Measurements from ENCODE around the gene ADAMTS6. TPM values are rescaled to one million over a fixed set of nuclear protein-coding genes. Genes with fewer than 3 reads are reported as not detected.

ADAMTS6 gene
- total and polyA plus RNA-seq, 11 donors = 0.28 to 4.3 (median 3.0) TPM

DNA sequence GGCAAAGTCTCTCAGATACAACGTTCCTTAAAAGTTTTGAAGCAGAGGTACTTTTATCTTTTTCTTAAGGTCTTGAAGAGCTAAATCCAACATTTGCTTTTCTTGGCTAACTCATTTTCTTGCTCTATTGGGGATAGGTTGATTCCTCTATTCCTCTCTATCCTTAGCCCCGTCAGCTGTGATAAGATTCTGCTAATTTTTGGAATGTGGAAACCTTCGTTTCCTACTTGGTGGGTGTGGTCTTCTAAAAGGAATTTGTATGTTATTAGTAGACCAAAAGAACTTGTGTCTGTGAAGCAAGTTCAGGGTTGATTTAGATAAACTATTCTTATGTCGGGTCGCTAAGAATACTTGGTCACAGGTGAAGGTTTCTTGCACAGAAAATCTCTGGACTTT lies 308.6 kb downstream of the ADAMTS6 start:
- ATAC-seq (no peak), DNase-seq (no peak)
- Histone ChIP-seq H3K9me3 (no peaks in the 10 kb centered on the region), H3K36me3 (peaks cover 0 to 7% (median 0%) of the 10 kb centered on the region in 9 donors), H3K4me1 (peaks cover 0 to 5% (median 0%) of the 10 kb centered on the region in 12 donors), H3K27ac (no peak overlapping the region), H3K27me3 (no peaks in the 10 kb centered on the region), H3K4me3 (no peak overlapping the region)
- intact Hi-C loops (cut with DNase I) = no loop called here
- no peak for TF ChIP-seq POLR2A (IDR thresholded peaks at IDR 0.05)
- TF ChIP-seq, protein P1, sequence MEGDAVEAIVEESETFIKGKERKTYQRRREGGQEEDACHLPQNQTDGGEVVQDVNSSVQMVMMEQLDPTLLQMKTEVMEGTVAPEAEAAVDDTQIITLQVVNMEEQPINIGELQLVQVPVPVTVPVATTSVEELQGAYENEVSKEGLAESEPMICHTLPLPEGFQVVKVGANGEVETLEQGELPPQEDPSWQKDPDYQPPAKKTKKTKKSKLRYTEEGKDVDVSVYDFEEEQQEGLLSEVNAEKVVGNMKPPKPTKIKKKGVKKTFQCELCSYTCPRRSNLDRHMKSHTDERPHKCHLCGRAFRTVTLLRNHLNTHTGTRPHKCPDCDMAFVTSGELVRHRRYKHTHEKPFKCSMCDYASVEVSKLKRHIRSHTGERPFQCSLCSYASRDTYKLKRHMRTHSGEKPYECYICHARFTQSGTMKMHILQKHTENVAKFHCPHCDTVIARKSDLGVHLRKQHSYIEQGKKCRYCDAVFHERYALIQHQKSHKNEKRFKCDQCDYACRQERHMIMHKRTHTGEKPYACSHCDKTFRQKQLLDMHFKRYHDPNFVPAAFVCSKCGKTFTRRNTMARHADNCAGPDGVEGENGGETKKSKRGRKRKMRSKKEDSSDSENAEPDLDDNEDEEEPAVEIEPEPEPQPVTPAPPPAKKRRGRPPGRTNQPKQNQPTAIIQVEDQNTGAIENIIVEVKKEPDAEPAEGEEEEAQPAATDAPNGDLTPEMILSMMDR (IDR thresholded peaks at IDR 0.05) = no peak
- 65 to 77% (median 75%) methylated on average over 5 of the region's 5 CpGs for WGBS, 4 donors

DNA sequence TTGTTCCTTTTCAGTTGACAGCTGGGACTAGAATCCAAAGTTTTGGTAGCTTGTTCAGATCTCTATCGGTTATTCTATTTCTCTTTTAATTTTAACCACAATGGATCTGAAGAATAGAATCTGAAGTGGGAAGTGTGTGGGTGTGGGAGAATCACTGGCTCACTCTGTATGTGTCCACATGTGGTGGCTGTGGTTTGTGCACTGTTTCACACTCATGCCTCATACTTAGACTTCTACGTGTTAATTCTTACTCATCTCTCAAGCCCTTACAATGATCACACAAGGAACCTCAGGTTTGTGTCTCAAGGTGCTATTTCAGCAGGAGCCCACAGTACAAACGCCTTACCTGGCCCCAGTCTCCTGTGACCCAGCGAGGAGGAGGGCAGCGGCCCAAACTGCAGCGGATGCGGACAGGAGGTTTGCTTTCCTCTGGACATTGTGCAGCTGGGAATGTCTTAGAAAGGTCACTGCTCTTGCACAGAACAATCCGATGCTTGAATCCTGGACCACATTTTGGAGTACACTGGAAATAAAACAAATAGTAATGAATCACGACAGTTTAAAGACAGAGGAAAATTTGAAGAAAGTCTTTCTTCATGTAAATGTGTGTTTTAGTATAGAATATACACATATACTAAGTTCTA lies 309.1 kb downstream of the ADAMTS6 start:
- H3K4me1 ChIP-seq = peaks cover 0 to 5% (median 0%) of the 10 kb centered on the region in 12 donors
- DNase-seq (no peak), ATAC-seq (peak in 1 of 4 donors; percentile 69)
- 75 to 83% (median 75%) methylated on average over 9 of the region's 9 CpGs for WGBS, 4 donors
- TF ChIP-seq, protein P1 (IDR thresholded peaks at IDR 0.05) = no peak
- TF ChIP-seq POLR2A (IDR thresholded peaks at IDR 0.05) = no peak
- H3K4me3 ChIP-seq = no peak overlapping the region
- H3K9me3 ChIP-seq = no peaks in the 10 kb centered on the region
- H3K27me3 ChIP-seq = no peaks in the 10 kb centered on the region
- H3K27ac ChIP-seq = no peak overlapping the region
- peaks cover 0 to 7% (median 0%) of the 10 kb centered on the region in 9 donors for H3K36me3 ChIP-seq
- intact Hi-C loops (cut with DNase I) = no loop called here

DNA sequence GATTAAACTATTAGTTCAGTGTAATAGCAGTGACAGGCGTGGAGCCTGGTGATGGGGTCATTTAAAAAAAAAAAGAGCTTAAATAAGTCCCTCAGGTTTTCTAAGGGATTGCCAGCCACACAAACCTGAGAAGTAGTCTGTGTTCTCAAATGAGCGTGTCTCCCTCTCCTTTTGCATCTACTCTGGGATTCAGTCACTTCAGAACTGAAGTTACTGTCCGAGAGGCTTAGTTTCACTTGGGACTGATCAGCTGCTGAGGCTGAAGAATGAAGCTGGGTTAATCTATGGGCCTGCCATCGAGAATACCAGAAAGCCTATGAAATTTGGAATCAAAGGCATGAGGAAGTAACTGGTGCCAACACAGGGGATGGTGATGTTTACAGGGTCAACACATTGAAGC lies 310.1 kb downstream of the ADAMTS6 start:
- no peaks in the 10 kb centered on the region for H3K27me3 ChIP-seq
- H3K9me3 ChIP-seq = no peaks in the 10 kb centered on the region
- intact Hi-C loops (cut with DNase I) = no loop called here
- TF ChIP-seq, protein P1 (IDR thresholded peaks at IDR 0.05) = no peak
- no peak for TF ChIP-seq POLR2A (IDR thresholded peaks at IDR 0.05)
- H3K4me1 ChIP-seq = peaks cover 0 to 5% (median 0%) of the 10 kb centered on the region in 12 donors
- 70 to 93% (median 84%) methylated on average over 4 of the region's 4 CpGs for WGBS, 4 donors
- H3K27ac ChIP-seq = no peak overlapping the region
- ATAC-seq = no peak
- H3K4me3 ChIP-seq = no peak overlapping the region
- no peak for DNase-seq
- peaks cover 0 to 7% (median 0%) of the 10 kb centered on the region in 9 donors for H3K36me3 ChIP-seq

DNA sequence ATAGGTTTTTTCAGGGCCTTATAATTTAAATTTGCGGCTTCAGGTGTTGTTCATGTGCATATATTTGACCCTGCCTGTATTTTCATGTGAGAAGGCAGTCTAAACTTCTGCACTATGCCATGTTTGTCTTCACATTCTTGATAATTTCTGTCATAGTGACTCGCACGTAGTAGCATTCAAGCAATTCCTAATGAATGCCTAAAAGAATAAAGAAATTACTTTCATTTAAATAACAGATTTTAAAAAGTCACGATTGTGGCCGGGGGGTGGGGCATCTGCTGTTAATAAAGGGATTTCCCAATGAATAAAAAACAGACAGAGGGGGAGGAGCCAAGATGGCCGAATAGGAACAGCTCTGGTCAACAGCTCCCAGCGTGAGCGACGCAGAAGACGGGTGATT lies 318.0 kb downstream of the ADAMTS6 start:
- intact Hi-C loops (cut with DNase I) = no loop called here
- Histone ChIP-seq H3K36me3 (no peaks in the 10 kb centered on the region), H3K4me3 (no peak overlapping the region), H3K27me3 (no peaks in the 10 kb centered on the region), H3K4me1 (no peaks in the 10 kb centered on the region), H3K27ac (no peak overlapping the region), H3K9me3 (no peaks in the 10 kb centered on the region)
- DNase-seq (no peak), ATAC-seq (no peak)
- no peak for TF ChIP-seq POLR2A (IDR thresholded peaks at IDR 0.05)
- TF ChIP-seq, protein P1 (IDR thresholded peaks at IDR 0.05) = no peak
- 90 to 97% (median 94%) methylated on average over 10 of the region's 10 CpGs for WGBS, 4 donors

All from heart left ventricle (tissue), 16 donors.